GM21529 (cell line): ENCODE data around the gene NTNG2.

Experiments
- ATAC-seq: cut with Tn5 transposase; IDR thresholded peaks from one replicate; pipeline ENCODE4 v1.9.1; 2021; ENCODE audit not compliant: unreplicated experiment

NTNG2 gene

GRCh38 chr9:132146575-132146974 lies 15.3 kb upstream of the NTNG2 start:
- ATAC-seq = no peak

GRCh38 chr9:132147331-132147730 lies 14.5 kb upstream of the NTNG2 start:
- ATAC-seq = no peak

GRCh38 chr9:132147839-132148238 lies 14.0 kb upstream of the NTNG2 start:
- no peak for ATAC-seq

GRCh38 chr9:132150256-132150655 lies 11.6 kb upstream of the NTNG2 start:
- ATAC-seq = no peak

GRCh38 chr9:132151118-132151517 lies 10.7 kb upstream of the NTNG2 start:
- ATAC-seq = no peak

- ATAC-seq = no peak
Measured at GRCh38 chr9:132152231-132152630, 9.6 kb upstream of the NTNG2 start.

GRCh38 chr9:132154863-132155567 lies 6.8 kb upstream of the NTNG2 start:
- no peak for ATAC-seq

GRCh38 chr9:132155568-132155895 lies 6.3 kb upstream of the NTNG2 start:
- ATAC-seq = no peak

- ATAC-seq = no peak
Measured at GRCh38 chr9:132156262-132156661, 5.6 kb upstream of the NTNG2 start.

GRCh38 chr9:132157347-132158116 lies 4.3 kb upstream of the NTNG2 start:
- ATAC-seq = no peak

- no peak for ATAC-seq
Measured at GRCh38 chr9:132160802-132161742, 786 bp upstream of the NTNG2 start.

GRCh38 chr9:132162764-132163456 lies 1.1 kb downstream of the NTNG2 start:
- ATAC-seq = no peak

GRCh38 chr9:132163457-132163875 lies 1.6 kb downstream of the NTNG2 start:
- ATAC-seq = no peak

- no peak for ATAC-seq
Measured at GRCh38 chr9:132163876-132164603, 2.2 kb downstream of the NTNG2 start.

- no peak for ATAC-seq
Measured at GRCh38 chr9:132164604-132165362, 2.9 kb downstream of the NTNG2 start.

- no peak for ATAC-seq
Measured at GRCh38 chr9:132166599-132166998, 4.7 kb downstream of the NTNG2 start.

- ATAC-seq = no peak
Measured at GRCh38 chr9:132167192-132167591, 5.3 kb downstream of the NTNG2 start.

GRCh38 chr9:132168347-132168746 lies 6.5 kb downstream of the NTNG2 start:
- no peak for ATAC-seq

GRCh38 chr9:132168851-132169250 lies 7.0 kb downstream of the NTNG2 start:
- ATAC-seq = no peak
